ENCODE results near the gene CLEC4E.
"Not testable (repeated sequence)": the region's sequence is repeated elsewhere in the genome, so short reads cannot be mapped to it uniquely, and the experiment has no call there.

Gene CLEC4E, protein sequence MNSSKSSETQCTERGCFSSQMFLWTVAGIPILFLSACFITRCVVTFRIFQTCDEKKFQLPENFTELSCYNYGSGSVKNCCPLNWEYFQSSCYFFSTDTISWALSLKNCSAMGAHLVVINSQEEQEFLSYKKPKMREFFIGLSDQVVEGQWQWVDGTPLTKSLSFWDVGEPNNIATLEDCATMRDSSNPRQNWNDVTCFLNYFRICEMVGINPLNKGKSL

GRCh38 chr12:8540831-8541230 is at the start of gene CLEC4E:
Gene CLEC4E, minus strand, starts transcription at chr12:8540905. Its CDS starts 108 bp downstream, at chr12:8540797.
- not testable (repeated sequence) for H3K4me3 ChIP-seq (ENCODE audit: low read depth, low read length)

DNA sequence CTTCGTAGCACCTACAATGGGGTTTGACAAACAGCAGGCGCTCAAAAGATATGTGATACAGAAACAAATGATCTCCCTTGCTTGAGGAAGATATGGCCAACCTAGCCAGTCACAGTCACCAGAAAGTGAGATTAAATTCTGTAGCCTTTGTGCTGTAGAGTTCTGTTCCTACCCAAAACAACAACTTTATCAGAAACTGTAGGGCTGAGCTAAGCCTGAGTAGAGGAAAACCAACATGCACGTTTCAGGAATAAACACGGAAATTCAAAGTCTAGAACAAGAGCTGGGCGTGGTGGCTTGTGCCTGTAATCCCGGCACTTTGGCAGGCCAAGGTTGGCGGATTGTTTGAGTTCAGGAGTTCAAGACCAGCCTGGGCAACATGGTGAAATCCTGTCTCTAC is 49.0 kb upstream of the CLEC4E start:
- TF ChIP-seq, protein P1, sequence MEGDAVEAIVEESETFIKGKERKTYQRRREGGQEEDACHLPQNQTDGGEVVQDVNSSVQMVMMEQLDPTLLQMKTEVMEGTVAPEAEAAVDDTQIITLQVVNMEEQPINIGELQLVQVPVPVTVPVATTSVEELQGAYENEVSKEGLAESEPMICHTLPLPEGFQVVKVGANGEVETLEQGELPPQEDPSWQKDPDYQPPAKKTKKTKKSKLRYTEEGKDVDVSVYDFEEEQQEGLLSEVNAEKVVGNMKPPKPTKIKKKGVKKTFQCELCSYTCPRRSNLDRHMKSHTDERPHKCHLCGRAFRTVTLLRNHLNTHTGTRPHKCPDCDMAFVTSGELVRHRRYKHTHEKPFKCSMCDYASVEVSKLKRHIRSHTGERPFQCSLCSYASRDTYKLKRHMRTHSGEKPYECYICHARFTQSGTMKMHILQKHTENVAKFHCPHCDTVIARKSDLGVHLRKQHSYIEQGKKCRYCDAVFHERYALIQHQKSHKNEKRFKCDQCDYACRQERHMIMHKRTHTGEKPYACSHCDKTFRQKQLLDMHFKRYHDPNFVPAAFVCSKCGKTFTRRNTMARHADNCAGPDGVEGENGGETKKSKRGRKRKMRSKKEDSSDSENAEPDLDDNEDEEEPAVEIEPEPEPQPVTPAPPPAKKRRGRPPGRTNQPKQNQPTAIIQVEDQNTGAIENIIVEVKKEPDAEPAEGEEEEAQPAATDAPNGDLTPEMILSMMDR (conservative IDR thresholded peaks at IDR 0.05; ENCODE audit: low read depth, low read length) = no peak
- no peak overlapping the region for H3K4me3 ChIP-seq (ENCODE audit: low read depth, low read length)
- no peak for DNase-seq (ENCODE audit: low read depth)

More at GRCh38 chr12:8540831-8541230, at the start of gene CLEC4E:
- DNase-seq (ENCODE audit: low read depth) = not testable (repeated sequence)

- DNase-seq (ENCODE audit: low read depth); H3K4me3 ChIP-seq (ENCODE audit: low read depth, low read length): not testable (repeated sequence)
Observed at GRCh38 chr12:8584478-8584877, 43.8 kb upstream of the CLEC4E start.

GRCh38 chr12:8584004-8584403 is 43.3 kb upstream of the CLEC4E start:
- TF ChIP-seq, protein P1 (conservative IDR thresholded peaks at IDR 0.05; ENCODE audit: low read depth, low read length) = no peak
- no peak overlapping the region for H3K4me3 ChIP-seq (ENCODE audit: low read depth, low read length)
- no peak for DNase-seq (ENCODE audit: low read depth)

DNA sequence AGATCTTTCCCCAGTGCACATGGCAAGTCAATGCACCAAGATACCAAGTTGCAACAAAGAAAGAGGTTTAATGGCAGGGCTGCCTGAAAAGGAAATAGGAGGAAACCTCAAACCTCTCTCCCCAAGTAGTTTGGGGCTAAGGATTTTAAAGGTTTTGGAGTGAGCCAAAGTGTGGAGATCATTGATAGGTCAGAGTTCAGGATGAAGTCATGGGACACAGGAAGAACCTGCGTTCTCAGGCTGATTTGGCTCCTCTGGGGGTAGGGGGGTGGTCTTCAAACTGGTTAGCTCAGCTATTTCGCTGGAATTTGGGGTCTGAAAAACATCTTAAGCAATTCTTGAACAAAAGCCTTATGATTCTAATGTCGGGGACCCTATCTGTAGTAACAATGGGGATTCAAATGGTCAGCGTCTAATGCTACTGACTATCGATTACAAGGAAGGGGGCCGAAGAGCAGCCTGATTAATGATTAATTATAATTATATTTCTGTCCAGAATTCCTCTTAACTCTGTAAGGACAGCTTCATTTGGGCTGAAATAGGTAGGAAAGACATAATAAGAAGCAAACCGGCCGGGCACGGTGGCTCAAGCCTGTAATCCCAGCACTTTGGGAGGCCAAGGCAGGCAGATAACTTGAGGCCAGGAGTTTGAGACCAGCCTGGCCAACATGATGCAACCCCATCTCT is 40.5 kb upstream of the CLEC4E start:
- H3K4me3 ChIP-seq (ENCODE audit: low read depth, low read length) = no peak overlapping the region
- no peak for DNase-seq (ENCODE audit: low read depth)
- TF ChIP-seq, protein P1 (conservative IDR thresholded peaks at IDR 0.05; ENCODE audit: low read depth, low read length) = no peak

DNA sequence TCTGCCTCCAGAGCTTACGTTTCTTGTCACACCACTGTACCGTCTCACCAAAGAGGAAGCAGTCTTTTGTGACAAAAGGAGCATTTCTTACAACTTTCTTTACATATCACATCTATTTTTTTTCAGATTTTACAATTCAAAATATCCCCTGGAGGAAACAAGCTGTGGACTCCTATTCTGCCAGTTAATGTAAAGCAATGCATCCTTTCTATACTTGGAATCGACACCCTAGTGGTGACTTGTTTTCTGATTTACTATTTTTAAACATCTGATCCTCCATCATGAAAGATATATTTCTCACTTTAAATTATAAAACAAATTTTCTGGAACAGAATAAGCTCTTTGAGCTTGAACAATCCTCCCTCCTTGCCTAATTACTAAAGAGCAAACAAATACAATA is 37.2 kb upstream of the CLEC4E start:
- no peak for DNase-seq (ENCODE audit: low read depth)
- TF ChIP-seq, protein P1 (conservative IDR thresholded peaks at IDR 0.05; ENCODE audit: low read depth, low read length) = no peak
- H3K4me3 ChIP-seq (ENCODE audit: low read depth, low read length) = no peak overlapping the region

DNA sequence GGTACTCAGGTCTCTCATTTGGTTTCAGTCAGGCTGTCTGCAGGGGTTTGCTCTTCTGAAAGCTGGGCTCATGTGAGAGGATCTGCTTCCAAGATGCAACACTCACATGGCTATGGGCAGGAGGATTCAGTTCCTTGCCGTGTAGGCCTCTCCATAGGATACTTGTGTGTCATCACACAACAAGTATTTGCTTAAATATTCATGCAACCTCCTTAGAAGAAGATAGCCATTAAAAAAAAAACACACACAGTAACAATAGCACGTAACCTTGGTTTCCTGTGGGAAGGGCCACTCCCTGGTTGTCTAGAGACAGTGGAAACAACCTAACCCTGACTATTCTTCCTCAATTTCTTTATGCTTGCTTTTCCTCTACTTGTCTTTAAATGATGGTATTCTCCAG is 31.8 kb upstream of the CLEC4E start:
- TF ChIP-seq, protein P1 (conservative IDR thresholded peaks at IDR 0.05; ENCODE audit: low read depth, low read length) = no peak
- no peak for DNase-seq (ENCODE audit: low read depth)
- no peak overlapping the region for H3K4me3 ChIP-seq (ENCODE audit: low read depth, low read length)

- no peak for DNase-seq (ENCODE audit: low read depth)
- TF ChIP-seq, protein P1 (conservative IDR thresholded peaks at IDR 0.05; ENCODE audit: low read depth, low read length) = no peak
- no peak overlapping the region for H3K4me3 ChIP-seq (ENCODE audit: low read depth, low read length)
Observed at GRCh38 chr12:8566525-8566924, 25.8 kb upstream of the CLEC4E start.

DNA sequence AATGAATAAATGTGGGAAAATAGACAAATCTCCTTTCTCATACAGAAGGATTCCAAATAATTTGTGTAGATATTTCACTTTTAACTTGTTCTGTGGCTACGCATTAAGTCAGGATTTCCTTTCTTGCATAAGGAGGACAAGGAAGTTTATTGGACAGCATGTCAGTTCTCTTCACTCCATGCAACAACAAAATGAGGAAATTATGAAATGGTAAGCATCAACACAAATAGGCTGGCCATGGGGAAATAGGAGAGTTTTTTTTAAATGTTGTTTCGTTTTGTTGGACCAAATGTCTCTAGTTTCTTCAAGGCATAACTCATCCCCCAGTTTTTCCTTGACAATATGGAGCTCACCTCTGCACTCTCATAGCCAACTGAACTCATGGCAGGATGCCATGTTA is 25.3 kb upstream of the CLEC4E start:
- not testable (repeated sequence) for H3K4me3 ChIP-seq (ENCODE audit: low read depth, low read length)

More for the DNA sequence above, 25.3 kb upstream of the CLEC4E start:
- DNase-seq (ENCODE audit: low read depth) = not testable (repeated sequence)

Data from choroid plexus epithelial cell (primary cell).